HAP-1 (cell line): ENCODE measurements around the gene PANK4.
A peak's percentile ranks its signal among the peaks of the same experiment; 100 is the strongest.

ENCODE experiments used
- DNase-seq, 2 experiments: peaks; one replicate each; pipeline ENCODE4 v3.0.0-alpha.2; 2016 to 2020; ENCODE audit warnings: low spot score in 2 of 2
- H3K27me3 ChIP-seq: fragments of 250-450 bp; sonication (Bioruptor Pico); 2 replicates; pipeline ENCODE4 v1.5.1; 2020; ENCODE audit warnings: low read depth, mild to moderate bottlenecking, moderate library complexity
- H3K36me3 ChIP-seq: fragments of 250-450 bp; sonication (Bioruptor Pico); replicated peaks from 2 replicates; pipeline ENCODE4 v1.5.1; 2020; ENCODE audit warnings: mild to moderate bottlenecking
- H3K4me1 ChIP-seq: fragments of 250-450 bp; sonication (Bioruptor Pico); 2 replicates; pipeline ENCODE4 v1.5.1; 2020; ENCODE audit warnings: mild to moderate bottlenecking
- H3K4me3 ChIP-seq: fragments of 250-450 bp; sonication (Bioruptor Pico); 2 replicates; pipeline ENCODE4 v1.5.1; 2020; ENCODE audit warnings: mild to moderate bottlenecking, moderate library complexity
- H3K9me3 ChIP-seq: fragments of 250-450 bp; sonication (Bioruptor Pico); 2 replicates; pipeline ENCODE4 v1.5.1; 2020; ENCODE audit warnings: mild to moderate bottlenecking, moderate library complexity
- in situ Hi-C: fragments of 300-500 bp; cut with MboI; formaldehyde crosslinking; loops from 3 replicates; pipeline ENCODE4 v1.14.3; 2020; ENCODE audit warnings: low sequenced_read_pairs, inconsistent platforms, mixed read lengths

The PANK4 gene

GRCh38 chr1:2470290-2471158 is 55.9 kb downstream of the PANK4 start:
- Histone ChIP-seq H3K36me3 (no peaks in the 10 kb centered on the region), H3K4me3 (no peak overlapping the region), H3K27me3 (peaks cover 25% of the 10 kb centered on the region), H3K4me1 (no peaks in the 10 kb centered on the region), H3K9me3 (no peaks in the 10 kb centered on the region)
- in situ Hi-C loops = no loop called here
- no peak for DNase-seq

- Histone ChIP-seq H3K4me3 (no peak overlapping the region), H3K27me3 (peaks cover 37% of the 10 kb centered on the region), H3K9me3 (no peaks in the 10 kb centered on the region), H3K4me1 (no peaks in the 10 kb centered on the region), H3K36me3 (no peaks in the 10 kb centered on the region)
- in situ Hi-C loops = no loop called here
- DNase-seq = no peak
Observed at GRCh38 chr1:2469103-2469940, 57.1 kb downstream of the PANK4 start.

GRCh38 chr1:2468540-2468939 is 57.9 kb downstream of the PANK4 start:
- no peaks in the 10 kb centered on the region for H3K9me3 ChIP-seq
- no peaks in the 10 kb centered on the region for H3K36me3 ChIP-seq
- no peak overlapping the region for H3K4me3 ChIP-seq
- no peak for DNase-seq
- peaks cover 45% of the 10 kb centered on the region for H3K27me3 ChIP-seq
- H3K4me1 ChIP-seq = no peaks in the 10 kb centered on the region
- in situ Hi-C loops = no loop called here

- H3K9me3 ChIP-seq = no peaks in the 10 kb centered on the region
- DNase-seq = peak in 1 of 2 experiments; percentile 66
- no peaks in the 10 kb centered on the region for H3K4me1 ChIP-seq
- H3K27me3 ChIP-seq = peaks cover 50% of the 10 kb centered on the region
- in situ Hi-C loops = no loop called here
- no peak overlapping the region for H3K4me3 ChIP-seq
- H3K36me3 ChIP-seq = no peaks in the 10 kb centered on the region
Observed at GRCh38 chr1:2468041-2468472, 58.3 kb downstream of the PANK4 start.

- DNase-seq = peak; percentile 6 to 48
- Histone ChIP-seq H3K36me3 (no peaks in the 10 kb centered on the region), H3K4me3 (no peak overlapping the region), H3K27me3 (peaks cover 54% of the 10 kb centered on the region), H3K4me1 (no peaks in the 10 kb centered on the region), H3K9me3 (no peaks in the 10 kb centered on the region)
- in situ Hi-C loops = no loop called here
Observed at GRCh38 chr1:2466958-2467554, 59.3 kb downstream of the PANK4 start.

GRCh38 chr1:2466270-2466665 is 60.1 kb downstream of the PANK4 start:
- Histone ChIP-seq H3K27me3 (peaks cover 54% of the 10 kb centered on the region), H3K9me3 (no peaks in the 10 kb centered on the region), H3K4me1 (no peaks in the 10 kb centered on the region)

GRCh38 chr1:2465371-2466269 is 60.8 kb downstream of the PANK4 start:
- in situ Hi-C loops = no loop called here
- Histone ChIP-seq H3K9me3 (no peaks in the 10 kb centered on the region), H3K36me3 (no peaks in the 10 kb centered on the region), H3K4me3 (no peak overlapping the region), H3K4me1 (no peaks in the 10 kb centered on the region), H3K27me3 (peaks cover 47% of the 10 kb centered on the region)
- no peak for DNase-seq

More at GRCh38 chr1:2466270-2466665, 60.1 kb downstream of the PANK4 start:
- no peak for DNase-seq
- in situ Hi-C loops = no loop called here
- Histone ChIP-seq H3K36me3 (no peaks in the 10 kb centered on the region), H3K4me3 (no peak overlapping the region)

- Histone ChIP-seq H3K27me3 (peaks cover 41% of the 10 kb centered on the region), H3K36me3 (no peaks in the 10 kb centered on the region), H3K9me3 (no peaks in the 10 kb centered on the region), H3K4me3 (no peak overlapping the region), H3K4me1 (no peaks in the 10 kb centered on the region)
- DNase-seq = no peak
- in situ Hi-C loops = no loop called here
Observed at GRCh38 chr1:2463396-2463795, 63.0 kb downstream of the PANK4 start.

- Histone ChIP-seq H3K27me3 (peaks cover 43% of the 10 kb centered on the region), H3K36me3 (no peaks in the 10 kb centered on the region), H3K4me3 (no peak overlapping the region), H3K4me1 (no peaks in the 10 kb centered on the region), H3K9me3 (no peaks in the 10 kb centered on the region)
- DNase-seq = no peak
- in situ Hi-C loops = no loop called here
Observed at GRCh38 chr1:2462819-2463218, 63.6 kb downstream of the PANK4 start.

GRCh38 chr1:2460996-2461751 is 65.2 kb downstream of the PANK4 start:
- no peaks in the 10 kb centered on the region for H3K36me3 ChIP-seq
- no peak for DNase-seq
- in situ Hi-C loops = no loop called here
- H3K4me1 ChIP-seq = no peaks in the 10 kb centered on the region
- H3K9me3 ChIP-seq = no peaks in the 10 kb centered on the region
- H3K4me3 ChIP-seq = no peak overlapping the region
- peaks cover 49% of the 10 kb centered on the region for H3K27me3 ChIP-seq

- Histone ChIP-seq H3K4me3 (no peak overlapping the region), H3K9me3 (no peaks in the 10 kb centered on the region), H3K4me1 (no peaks in the 10 kb centered on the region), H3K36me3 (no peaks in the 10 kb centered on the region), H3K27me3 (peaks cover 41% of the 10 kb centered on the region)
- no peak for DNase-seq
- in situ Hi-C loops = no loop called here
Observed at GRCh38 chr1:2460203-2460602, 66.2 kb downstream of the PANK4 start.

GRCh38 chr1:2459757-2460156 is 66.6 kb downstream of the PANK4 start:
- H3K27me3 ChIP-seq = peaks cover 38% of the 10 kb centered on the region
- in situ Hi-C loops = no loop called here
- no peak overlapping the region for H3K4me3 ChIP-seq
- H3K4me1 ChIP-seq = no peaks in the 10 kb centered on the region
- no peak for DNase-seq
- H3K9me3 ChIP-seq = no peaks in the 10 kb centered on the region
- H3K36me3 ChIP-seq = no peaks in the 10 kb centered on the region
